ENCODE measurements around the gene DCUN1D3. TPM values are rescaled to one million over a fixed set of nuclear protein-coding genes. Genes with fewer than 3 reads are reported as not detected.
"Not testable (repeated sequence)": the region's sequence is repeated elsewhere in the genome, so short reads cannot be mapped to it uniquely, and the experiment has no call there.

The DCUN1D3 gene
- total RNA-seq, 1 donor from 2014 or later = 14.0 TPM

DNA sequence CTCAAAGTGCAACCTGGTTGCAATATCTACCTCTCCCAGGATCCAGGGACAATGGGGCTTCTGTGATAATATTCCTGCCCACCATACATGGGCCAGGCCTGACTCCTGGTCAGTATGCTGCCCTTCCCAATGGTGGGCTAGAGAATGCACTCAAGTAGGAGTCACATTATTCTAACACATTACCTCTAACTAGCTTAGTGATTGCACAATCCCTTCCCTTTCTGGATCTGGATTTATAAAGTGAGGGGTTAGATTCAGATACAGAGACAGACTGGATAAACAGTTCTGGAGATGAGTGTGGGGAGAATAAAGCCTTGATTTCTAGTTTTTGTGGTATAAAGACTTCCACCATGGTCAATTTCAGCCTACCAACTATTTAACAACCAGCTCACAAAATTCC is 33.4 kb upstream of the DCUN1D3 start:
- no peak for FAIRE-seq
- DNase-seq (ENCODE audit: low read depth) = no peak
- TF ChIP-seq, protein P1, sequence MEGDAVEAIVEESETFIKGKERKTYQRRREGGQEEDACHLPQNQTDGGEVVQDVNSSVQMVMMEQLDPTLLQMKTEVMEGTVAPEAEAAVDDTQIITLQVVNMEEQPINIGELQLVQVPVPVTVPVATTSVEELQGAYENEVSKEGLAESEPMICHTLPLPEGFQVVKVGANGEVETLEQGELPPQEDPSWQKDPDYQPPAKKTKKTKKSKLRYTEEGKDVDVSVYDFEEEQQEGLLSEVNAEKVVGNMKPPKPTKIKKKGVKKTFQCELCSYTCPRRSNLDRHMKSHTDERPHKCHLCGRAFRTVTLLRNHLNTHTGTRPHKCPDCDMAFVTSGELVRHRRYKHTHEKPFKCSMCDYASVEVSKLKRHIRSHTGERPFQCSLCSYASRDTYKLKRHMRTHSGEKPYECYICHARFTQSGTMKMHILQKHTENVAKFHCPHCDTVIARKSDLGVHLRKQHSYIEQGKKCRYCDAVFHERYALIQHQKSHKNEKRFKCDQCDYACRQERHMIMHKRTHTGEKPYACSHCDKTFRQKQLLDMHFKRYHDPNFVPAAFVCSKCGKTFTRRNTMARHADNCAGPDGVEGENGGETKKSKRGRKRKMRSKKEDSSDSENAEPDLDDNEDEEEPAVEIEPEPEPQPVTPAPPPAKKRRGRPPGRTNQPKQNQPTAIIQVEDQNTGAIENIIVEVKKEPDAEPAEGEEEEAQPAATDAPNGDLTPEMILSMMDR (IDR thresholded peaks at IDR 0.05; ENCODE audit: insufficient read depth, low read length, severe bottlenecking) = no peak
- H3K4me3 ChIP-seq (ENCODE audit: low read depth, low read length) = no peak overlapping the region
- H3K27me3 ChIP-seq (ENCODE audit: control insufficient read depth, insufficient read depth, low read length) = no peaks in the 10 kb centered on the region
- H3K36me3 ChIP-seq (ENCODE audit: control insufficient read depth, insufficient read depth, low read length) = no peaks in the 10 kb centered on the region

DNA sequence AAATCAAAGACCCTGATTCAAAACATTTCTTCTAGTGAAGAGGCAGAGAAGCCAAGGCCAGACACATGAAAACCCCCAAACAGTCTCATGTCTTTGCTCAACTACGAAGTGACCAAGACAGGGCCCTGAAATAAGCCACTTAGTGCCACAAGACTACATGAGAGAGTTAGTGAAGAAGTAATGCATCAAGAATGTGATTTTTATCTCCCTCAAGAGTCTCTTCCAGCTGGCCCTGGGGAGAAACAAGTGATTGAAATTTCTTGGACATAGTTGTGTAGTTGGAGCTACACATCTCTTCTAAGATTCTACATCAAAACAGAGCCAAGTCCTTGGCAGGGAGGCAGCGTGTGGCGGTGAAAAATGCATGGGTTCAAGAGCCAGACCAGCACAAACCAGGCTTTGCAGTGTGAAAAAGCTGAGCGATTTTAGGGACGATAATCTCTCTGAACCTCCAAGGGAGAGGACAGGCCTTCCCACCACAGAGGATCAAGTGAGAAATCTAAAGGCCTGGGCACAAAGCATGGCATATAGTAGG is 31.0 kb upstream of the DCUN1D3 start:
- TF ChIP-seq, protein P1 (IDR thresholded peaks at IDR 0.05; ENCODE audit: insufficient read depth, low read length, severe bottlenecking) = no peak
- no peak overlapping the region for H3K4me3 ChIP-seq (ENCODE audit: low read depth, low read length)
- no peak for DNase-seq (ENCODE audit: low read depth)
- H3K36me3 ChIP-seq (ENCODE audit: control insufficient read depth, insufficient read depth, low read length) = no peaks in the 10 kb centered on the region
- H3K27me3 ChIP-seq (ENCODE audit: control insufficient read depth, insufficient read depth, low read length) = no peaks in the 10 kb centered on the region
- FAIRE-seq = no peak

DNA sequence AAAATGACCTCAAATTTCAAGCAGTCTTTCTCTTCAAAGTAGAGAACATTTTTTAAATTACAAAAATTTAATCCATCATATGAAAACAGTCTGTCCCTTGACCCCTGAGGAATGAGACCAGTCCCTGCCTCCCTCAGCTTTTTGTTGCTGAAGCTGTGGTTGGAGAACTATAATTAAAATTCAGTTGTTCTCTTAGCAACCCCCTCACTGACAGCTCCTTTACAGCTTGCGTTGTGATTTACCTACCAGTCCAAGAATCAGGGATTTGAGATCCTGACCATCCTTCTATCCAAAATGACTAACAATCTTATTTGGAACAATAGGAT is 30.2 kb upstream of the DCUN1D3 start:
- H3K4me3 ChIP-seq (ENCODE audit: low read depth, low read length) = no peak overlapping the region
- H3K36me3 ChIP-seq (ENCODE audit: control insufficient read depth, insufficient read depth, low read length) = no peaks in the 10 kb centered on the region
- FAIRE-seq (no peak), DNase-seq (ENCODE audit: low read depth) (no peak)
- no peaks in the 10 kb centered on the region for H3K27me3 ChIP-seq (ENCODE audit: control insufficient read depth, insufficient read depth, low read length)
- TF ChIP-seq, protein P1 (IDR thresholded peaks at IDR 0.05; ENCODE audit: insufficient read depth, low read length, severe bottlenecking) = no peak

DNA sequence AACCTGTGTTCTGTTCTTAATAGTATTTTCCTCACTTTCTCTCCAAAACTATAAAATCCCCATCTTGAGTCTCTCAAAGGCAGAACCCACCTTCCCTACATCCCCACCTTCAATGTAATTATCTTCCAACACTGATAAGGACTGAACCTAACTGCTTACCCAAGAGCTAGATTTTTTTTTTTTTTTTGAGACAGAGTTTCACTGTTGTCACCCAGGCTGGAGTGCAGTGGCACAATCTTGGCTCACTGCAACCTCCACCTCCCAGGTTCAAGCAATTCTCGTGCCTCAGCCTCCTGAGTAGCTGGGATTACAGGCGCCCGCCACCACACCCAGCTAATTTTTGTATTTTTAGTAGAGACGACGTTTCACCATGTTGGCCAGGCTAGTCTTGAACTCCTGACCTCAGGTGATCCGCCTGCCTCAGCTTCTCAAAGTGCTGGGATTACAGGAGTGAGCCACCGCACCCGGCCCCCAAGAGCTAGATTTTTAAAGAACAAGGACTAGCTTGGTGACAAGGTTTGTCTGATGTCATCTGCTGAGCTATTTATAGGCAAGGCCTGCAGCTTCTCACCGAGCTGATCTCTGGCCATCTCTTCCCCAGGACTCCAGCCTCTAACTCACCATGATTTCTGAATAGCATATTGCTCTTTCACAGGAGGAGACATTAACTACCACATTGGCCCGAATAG is 29.7 kb upstream of the DCUN1D3 start:
- not testable (repeated sequence) for DNase-seq (ENCODE audit: low read depth); H3K27me3 ChIP-seq (ENCODE audit: control insufficient read depth, insufficient read depth, low read length); H3K4me3 ChIP-seq (ENCODE audit: low read depth, low read length); FAIRE-seq; H3K36me3 ChIP-seq (ENCODE audit: control insufficient read depth, insufficient read depth, low read length)

DNA sequence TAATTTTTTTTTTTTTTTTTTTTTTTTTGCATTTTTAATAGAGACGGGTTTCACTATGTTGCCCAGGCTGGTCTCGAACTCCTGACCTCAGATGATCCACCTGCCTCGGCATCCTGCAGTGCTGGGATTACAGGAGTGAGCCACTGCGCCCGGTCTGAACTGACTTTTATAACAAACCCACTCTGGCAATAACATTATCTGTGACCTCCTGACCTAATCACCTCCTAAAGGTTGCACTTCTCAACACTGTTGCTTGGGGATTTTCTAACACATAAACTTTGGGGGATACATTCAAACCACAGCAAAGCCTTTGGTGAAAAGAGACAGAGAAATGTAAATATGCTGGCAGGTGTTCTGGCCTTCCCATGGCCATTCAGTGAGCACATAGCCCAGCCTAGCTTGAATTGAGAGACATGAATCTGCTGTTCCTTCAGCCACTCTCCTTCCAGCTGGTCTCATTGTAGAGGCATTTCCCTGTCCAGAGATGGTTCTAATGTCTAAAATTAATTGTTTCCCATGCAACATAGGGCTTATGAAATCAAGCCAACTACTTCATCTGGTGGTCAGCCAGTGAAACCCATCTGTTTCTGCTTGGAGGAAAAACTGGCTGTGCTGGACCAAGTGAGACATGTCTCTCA is 28.7 kb upstream of the DCUN1D3 start:
- Histone ChIP-seq H3K4me3 (ENCODE audit: low read depth, low read length) (no peak overlapping the region), H3K36me3 (ENCODE audit: control insufficient read depth, insufficient read depth, low read length) (no peaks in the 10 kb centered on the region), H3K27me3 (ENCODE audit: control insufficient read depth, insufficient read depth, low read length) (no peaks in the 10 kb centered on the region)
- DNase-seq (ENCODE audit: low read depth) = no peak
- TF ChIP-seq, protein P1 (IDR thresholded peaks at IDR 0.05; ENCODE audit: insufficient read depth, low read length, severe bottlenecking) = no peak
- no peak for FAIRE-seq

DNA sequence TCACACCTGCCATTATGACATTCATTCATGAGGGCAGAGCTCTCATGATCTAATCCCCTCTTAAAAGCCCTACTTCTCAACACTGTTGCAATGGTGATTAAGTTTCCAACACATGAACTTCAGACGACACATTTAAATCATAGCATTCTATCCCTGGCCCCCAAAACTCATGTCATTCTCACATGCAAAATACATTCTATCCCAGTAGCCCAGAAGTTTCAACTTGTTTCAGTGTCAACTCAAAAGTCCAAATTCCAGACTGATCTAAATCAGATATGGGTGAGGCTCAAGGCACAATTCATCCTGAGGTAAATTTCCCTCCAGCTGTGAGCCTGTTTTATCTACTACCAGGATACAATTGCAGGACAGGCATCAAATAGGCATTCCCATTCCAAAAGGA is 25.6 kb upstream of the DCUN1D3 start:
- H3K4me3 ChIP-seq (ENCODE audit: low read depth, low read length) = no peak overlapping the region
- H3K36me3 ChIP-seq (ENCODE audit: control insufficient read depth, insufficient read depth, low read length) = no peaks in the 10 kb centered on the region
- no peak for FAIRE-seq
- TF ChIP-seq, protein P1 (IDR thresholded peaks at IDR 0.05; ENCODE audit: insufficient read depth, low read length, severe bottlenecking) = no peak
- H3K27me3 ChIP-seq (ENCODE audit: control insufficient read depth, insufficient read depth, low read length) = no peaks in the 10 kb centered on the region
- no peak for DNase-seq (ENCODE audit: low read depth)
